Activated naive CD4-positive, alpha-beta T cell treated with anti-CD3 and anti-CD28 coated beads, Interleukin-2, amount 50 U/mL, for 72 hours (primary cell): Measurements from ENCODE around the gene RCAN2. TPM values are rescaled to one million over a fixed set of nuclear protein-coding genes. Genes with fewer than 3 reads are reported as not detected.

ENCODE experiments used
- ATAC-seq, 2 donors: fragments of 150-1000 bp; cut with Tn5 transposase; 2 replicates each; pipeline ENCODE4 v1.10.0; 2021; ENCODE audit warnings: mild to moderate bottlenecking in 2 of 2, moderate library complexity in 2 of 2
- DNase-seq, 2 donors: peaks; one replicate each; pipeline ENCODE4 v3.0.0; 2021 to 2022; ENCODE audit warnings: low spot score in 2 of 2
- H3K27ac Mint-ChIP-seq, 2 donors: one replicate each; pipeline ENCODE4 v1.8.0; 2022; ENCODE audit warnings: mild to moderate bottlenecking in 2 of 2, mixed read lengths in 2 of 2
- H3K36me3 Mint-ChIP-seq, 2 donors: one replicate each; pipeline ENCODE4 v1.8.0; 2022; ENCODE audit warnings: mixed read lengths in 2 of 2
- H3K9me3 Mint-ChIP-seq, 2 donors: one replicate each; pipeline ENCODE4 v1.8.0; 2022; ENCODE audit warnings: mixed read lengths in 2 of 2
- total RNA-seq, 2 donors: library from RNA; stranded (reverse); gene quantifications; one replicate each; pipeline ENCODE4 v1.2.3, GENCODE V29; 2022

The RCAN2 gene
- total RNA-seq, 2 donors from 2014 or later, result 0.74 TPM; not detected in 1

DNA sequence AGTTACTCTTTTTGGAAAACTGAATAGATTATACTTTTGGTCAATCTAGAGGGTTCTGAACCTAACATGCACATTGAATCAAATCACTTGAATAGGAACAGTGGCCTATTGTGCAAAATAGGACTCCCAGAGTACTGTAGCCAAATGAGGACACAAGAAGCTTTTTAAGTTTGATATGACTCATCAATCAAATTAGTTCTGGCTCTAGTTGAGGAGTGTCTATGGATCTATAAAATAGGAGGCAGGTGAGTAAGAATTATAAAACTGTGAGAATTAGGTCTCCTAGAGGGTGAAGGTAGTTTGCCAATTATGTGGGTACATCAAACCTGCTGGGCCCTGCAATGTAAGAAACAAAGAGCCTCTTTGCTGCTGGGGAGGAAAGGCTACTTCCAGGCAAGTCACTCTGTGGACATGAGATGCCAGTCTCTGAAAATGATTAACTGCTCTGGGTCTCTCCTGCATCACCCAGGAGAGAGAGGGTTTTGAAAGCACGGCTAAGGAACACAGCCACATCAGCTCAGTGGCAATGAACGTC lies 112.3 kb downstream of the RCAN2 start:
- Mint-ChIP-seq H3K9me3 (no peaks in the 10 kb centered on the region), H3K27ac (no peak overlapping the region), H3K36me3 (no peaks in the 10 kb centered on the region)
- DNase-seq, result no peak
- no peak for ATAC-seq

DNA sequence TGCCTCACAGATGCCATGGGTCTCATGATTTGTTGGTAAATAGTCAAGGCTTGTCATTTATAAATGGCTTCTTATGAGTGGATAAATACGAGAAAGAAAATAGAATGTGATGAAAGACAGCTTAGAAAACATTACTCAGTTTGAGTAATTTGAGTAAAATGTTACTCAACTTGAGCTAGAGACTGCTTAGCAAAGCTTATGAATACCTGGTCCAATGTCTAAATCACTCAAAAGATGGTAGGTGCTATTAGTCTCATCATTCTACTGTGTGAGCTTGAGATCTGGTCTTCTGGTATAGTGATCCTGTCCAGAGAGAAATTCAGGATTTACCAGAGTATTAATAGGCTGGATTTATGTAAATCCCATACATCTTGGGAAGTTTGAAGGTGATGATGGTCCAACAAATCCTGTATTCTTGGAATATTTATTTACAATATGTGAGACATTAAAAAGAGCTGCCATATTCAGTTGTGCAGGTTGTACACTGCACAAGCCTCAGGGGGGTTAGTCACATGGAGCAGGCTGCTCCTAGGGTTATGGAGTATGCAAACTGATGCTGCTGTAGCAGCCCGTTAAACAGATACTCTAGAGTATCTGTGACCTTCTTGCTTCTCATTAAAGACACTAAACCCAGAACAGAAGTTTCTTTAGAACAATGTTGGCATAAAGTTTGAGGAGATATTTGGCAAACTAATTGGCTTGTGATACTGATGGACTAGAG lies 112.9 kb downstream of the RCAN2 start:
- Mint-ChIP-seq H3K9me3 (no peaks in the 10 kb centered on the region), H3K36me3 (no peaks in the 10 kb centered on the region), H3K27ac (no peak overlapping the region)
- ATAC-seq (no peak), DNase-seq (no peak)

DNA sequence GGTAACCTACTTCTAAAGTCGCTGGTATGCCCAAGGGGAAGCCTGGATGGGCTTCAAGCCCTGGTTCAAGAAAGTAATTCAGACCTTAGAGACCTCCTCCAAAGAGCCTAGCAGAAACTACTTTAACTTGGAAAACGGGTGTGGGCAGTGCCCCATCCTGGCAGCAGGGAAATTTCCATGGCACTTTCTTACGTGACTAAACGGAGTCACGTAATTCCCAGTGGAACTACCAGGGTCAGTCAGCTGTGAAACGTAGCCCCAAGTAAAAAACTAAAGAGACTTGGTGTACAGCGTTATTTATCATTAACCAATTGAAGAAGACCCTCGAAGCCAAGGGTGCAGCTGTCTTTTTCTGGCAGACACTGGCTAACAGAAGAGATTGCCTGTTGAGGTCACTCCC lies 114.0 kb downstream of the RCAN2 start:
- ATAC-seq (no peak), DNase-seq (no peak)
- Mint-ChIP-seq H3K9me3 (no peaks in the 10 kb centered on the region), H3K27ac (no peak overlapping the region), H3K36me3 (no peaks in the 10 kb centered on the region)

DNA sequence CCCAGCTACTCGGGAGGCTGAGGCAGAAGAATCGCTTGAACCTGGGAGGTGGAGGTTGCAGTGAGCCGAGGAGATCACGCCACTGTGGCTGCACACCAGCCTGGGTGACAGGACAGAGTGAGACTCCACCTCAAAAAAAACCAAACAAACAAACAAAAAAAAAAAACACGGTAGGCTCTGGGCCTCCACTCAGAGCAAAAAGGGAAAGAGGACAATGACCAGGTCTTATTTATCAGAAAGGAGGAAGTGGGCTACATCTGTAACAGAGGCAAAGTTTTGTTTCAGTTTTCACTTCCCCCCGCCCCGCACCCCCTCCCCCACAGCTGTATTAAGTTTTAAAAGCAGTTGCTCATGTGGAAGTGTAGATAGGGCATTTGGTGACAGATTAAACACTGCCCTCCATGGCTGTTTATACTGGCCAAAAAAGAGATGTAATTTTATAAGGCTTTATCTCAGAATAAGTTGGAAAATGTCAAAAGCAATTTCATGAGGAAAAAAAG lies 114.6 kb downstream of the RCAN2 start:
- Mint-ChIP-seq H3K27ac (no peak overlapping the region), H3K36me3 (no peaks in the 10 kb centered on the region), H3K9me3 (no peaks in the 10 kb centered on the region)
- ATAC-seq, result no peak
- no peak for DNase-seq

DNA sequence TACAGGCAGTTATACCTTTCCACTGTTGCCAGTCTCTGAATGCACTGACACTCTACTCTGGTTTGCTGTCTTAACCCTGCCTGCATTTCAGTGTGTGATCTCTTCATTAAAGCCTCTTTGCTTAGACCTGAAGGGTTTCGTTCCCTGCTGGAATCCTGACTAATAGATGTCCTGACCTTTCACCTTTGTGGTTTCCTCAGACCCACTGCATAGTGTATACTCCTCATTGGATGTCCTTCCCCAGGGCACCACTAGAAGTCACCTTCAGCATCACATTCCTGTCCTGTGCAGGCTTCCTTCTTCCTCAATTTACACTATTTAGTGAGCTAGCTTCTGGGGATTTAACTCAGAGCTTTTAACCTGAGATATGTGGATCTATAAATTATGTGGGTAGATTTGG lies 120.6 kb downstream of the RCAN2 start:
- ATAC-seq, result no peak
- Mint-ChIP-seq H3K27ac (no peak overlapping the region), H3K9me3 (no peaks in the 10 kb centered on the region), H3K36me3 (no peaks in the 10 kb centered on the region)
- DNase-seq, result no peak

DNA sequence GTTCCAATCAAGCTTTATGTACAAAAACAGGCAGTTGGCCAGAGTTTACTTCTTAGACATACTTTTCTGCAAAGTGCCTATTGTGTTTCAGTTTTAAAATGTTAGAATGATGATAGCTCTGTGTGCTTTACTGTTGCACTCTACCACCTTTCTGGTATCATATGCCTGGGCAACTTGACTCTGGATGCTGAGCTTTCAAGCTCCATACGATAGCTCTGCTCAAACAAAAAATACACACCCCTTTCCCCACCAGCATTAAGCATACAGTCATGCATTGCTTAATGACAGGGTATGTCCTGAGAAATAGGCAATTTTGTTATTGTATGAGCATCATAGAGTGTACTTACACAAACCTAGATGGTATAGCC lies 123.1 kb downstream of the RCAN2 start:
- H3K27ac Mint-ChIP-seq, result no peak overlapping the region

DNA sequence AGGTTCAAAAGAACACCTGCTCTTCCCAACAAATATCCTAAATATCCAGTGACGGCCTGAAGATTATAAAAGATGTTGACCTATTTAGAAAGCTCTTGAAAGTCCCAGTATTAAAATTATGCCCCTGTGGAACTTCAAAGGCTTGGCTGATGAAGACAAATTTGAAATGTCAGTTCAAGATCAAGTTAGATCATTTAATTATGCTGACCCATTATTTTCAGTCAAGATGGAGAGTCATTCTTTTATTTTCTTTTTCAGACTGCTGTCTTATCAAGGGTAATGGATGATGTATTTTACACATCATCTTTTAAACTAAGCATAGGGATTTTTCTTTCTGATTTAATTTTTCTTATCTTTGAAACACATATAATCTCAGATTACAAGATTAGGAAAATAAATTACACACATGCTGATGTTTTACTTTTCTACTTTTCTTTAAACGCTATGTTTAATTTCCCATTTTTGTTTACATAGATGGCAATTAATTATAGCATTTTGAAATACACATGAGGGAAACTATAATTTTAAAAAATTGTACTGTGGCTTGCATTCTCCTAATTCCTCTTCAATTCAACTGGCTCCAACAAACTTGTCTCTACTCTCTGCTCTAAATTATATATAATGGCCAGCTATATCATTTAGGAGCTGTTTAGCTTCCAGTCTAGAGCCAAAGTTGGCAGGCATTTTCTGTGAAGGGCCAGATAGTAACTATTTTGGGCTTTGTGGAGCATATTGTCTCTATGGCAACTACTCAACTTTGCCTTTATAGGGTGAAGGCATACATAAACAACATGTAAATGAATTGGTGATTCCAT lies 123.7 kb downstream of the RCAN2 start:
- no peaks in the 10 kb centered on the region for H3K9me3 Mint-ChIP-seq
- no peak overlapping the region for H3K27ac Mint-ChIP-seq
- H3K36me3 Mint-ChIP-seq, result no peaks in the 10 kb centered on the region
- ATAC-seq (no peak), DNase-seq (no peak)

More for the DNA sequence above, 123.1 kb downstream of the RCAN2 start:
- no peaks in the 10 kb centered on the region for H3K36me3 Mint-ChIP-seq
- H3K9me3 Mint-ChIP-seq, result no peaks in the 10 kb centered on the region
- DNase-seq (no peak), ATAC-seq (no peak)

DNA sequence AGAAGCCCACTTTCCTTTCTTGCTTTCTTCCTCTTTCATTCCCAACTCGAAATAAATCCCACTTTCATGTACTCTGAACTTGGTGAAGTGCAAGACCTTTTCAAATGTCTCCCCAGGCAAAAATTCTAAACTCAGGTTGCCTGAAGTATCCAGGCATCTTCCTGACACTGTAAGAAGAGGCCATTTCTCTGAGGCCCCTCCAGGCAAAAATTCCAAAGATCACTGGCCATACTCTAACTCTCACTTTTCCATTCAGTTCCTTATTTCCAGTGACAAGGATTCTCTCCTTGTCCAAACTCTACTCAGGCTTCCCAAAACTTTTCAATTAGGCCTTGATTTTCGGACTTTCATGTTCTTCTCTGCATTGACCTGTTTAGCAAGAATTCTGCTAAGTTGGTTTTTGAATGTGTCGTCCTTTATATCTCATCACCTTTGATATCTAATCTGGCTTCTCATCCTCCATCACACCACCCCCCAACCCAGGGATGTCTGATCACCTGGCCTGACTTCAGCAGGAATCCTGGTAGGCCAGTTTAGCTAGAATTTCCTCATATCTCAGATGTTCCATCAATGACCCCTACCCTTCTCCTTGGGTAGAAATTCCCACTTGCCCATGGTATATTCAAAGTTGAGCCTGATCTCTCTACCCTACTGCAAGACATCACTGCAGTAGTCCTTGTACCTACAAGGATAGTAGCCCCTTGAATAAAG lies 124.9 kb downstream of the RCAN2 start:
- no peak overlapping the region for H3K27ac Mint-ChIP-seq
- ATAC-seq (no peak), DNase-seq (no peak)
- no peaks in the 10 kb centered on the region for H3K36me3 Mint-ChIP-seq
- H3K9me3 Mint-ChIP-seq, result no peaks in the 10 kb centered on the region

DNA sequence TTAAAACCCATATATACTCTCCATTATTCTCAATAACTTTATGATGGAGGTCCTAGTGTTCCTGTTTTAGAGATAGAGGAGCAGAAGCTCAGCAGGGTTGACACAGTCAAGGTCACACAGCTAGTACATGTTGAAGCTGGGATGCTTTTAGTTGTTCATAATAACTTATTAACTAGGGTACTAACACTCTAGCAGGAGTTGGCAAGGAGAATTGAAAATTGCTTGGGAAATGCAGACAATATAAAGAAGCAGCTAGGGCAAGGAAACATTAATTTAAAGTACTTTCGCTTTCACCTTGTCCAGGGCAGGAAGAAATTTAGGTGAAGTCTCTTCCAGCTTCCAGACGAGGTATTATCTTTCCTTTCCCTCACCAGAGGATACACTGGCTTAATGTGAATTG lies 133.7 kb downstream of the RCAN2 start:
- ATAC-seq (no peak), DNase-seq (no peak)
- no peak overlapping the region for H3K27ac Mint-ChIP-seq
- no peaks in the 10 kb centered on the region for H3K36me3 Mint-ChIP-seq
- H3K9me3 Mint-ChIP-seq, result no peaks in the 10 kb centered on the region

DNA sequence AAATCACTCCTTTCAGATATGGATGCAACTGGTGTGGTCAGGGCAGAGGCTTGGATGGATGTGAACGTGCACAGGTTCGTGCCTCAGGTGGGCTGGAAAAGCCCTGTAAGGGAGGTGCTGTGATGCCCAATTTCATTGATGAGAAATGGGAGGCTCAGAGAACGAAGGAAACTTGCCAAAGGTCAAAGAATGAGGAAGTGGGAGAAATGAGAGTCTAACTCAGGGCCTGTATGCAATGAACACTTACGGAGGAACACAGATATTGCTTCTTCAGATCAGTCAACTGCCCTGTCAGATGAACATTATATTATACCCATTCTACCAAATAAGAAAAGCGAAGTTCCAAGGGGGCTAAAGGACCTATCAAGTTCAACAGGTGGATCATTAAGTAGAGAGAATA lies 134.7 kb downstream of the RCAN2 start:
- ATAC-seq, result no peak
- peak overlapping the region in 1 of 2 donors; percentile 14 for H3K27ac Mint-ChIP-seq
- H3K36me3 Mint-ChIP-seq, result no peaks in the 10 kb centered on the region
- no peaks in the 10 kb centered on the region for H3K9me3 Mint-ChIP-seq
- no peak for DNase-seq

DNA sequence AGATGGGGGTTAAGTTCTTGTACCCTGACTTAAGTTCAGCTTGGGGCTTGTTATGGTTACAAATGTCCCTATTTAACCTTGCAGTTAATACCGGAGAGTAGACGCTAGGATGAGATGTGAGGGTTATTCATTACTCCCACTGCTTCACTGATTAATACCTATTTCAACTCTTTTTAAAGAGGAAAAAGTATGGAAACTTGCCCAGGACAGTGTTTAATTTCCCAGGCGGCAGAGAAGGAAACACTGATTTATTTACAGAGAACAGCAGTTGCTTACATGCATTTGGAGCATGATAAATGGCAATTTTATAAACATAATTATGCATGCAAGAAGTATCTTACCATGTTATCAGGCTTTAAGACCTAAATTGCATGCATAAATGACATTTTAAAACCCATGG lies 137.7 kb downstream of the RCAN2 start:
- H3K36me3 Mint-ChIP-seq, result no peaks in the 10 kb centered on the region
- no peak for DNase-seq

DNA sequence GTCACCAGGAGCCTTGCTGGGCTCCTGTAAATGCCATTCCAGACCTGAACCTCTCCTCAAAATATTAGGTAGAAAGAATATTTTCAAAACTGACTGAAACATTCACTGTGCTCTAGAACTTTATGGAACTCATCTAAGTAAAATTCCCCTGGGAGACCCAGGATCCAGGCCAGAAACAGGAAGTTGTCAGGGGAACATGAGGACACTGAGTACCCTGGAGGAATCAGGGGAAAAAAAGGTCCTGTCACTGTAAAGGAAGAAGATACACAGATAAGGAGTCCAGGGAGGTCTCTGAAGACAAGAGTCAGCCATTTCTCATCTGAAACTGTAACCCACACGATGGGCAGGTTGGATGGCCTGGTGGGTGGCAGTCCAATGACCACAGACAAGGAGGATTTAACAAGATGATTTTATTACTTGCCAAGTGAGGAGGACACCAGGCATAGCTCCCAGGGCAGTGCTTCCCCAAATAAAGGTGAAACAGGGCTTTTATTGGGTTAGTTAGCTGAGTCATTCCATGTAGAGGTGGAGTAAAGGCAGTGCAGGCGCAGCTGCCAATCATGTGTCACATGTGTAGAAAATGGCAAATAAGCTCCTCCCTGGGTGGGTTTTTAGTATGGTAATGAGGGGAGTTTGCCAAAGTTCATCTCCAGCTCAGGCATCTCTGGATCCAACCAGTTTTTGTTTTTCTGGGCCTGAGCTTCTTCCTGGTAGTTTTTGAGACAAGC lies 138.5 kb downstream of the RCAN2 start:
- Mint-ChIP-seq H3K27ac (no peak overlapping the region), H3K36me3 (no peaks in the 10 kb centered on the region), H3K9me3 (no peaks in the 10 kb centered on the region)
- DNase-seq (no peak), ATAC-seq (no peak)

More for the DNA sequence above, 137.7 kb downstream of the RCAN2 start:
- no peak for ATAC-seq
- Mint-ChIP-seq H3K9me3 (no peaks in the 10 kb centered on the region), H3K27ac (no peak overlapping the region)

DNA sequence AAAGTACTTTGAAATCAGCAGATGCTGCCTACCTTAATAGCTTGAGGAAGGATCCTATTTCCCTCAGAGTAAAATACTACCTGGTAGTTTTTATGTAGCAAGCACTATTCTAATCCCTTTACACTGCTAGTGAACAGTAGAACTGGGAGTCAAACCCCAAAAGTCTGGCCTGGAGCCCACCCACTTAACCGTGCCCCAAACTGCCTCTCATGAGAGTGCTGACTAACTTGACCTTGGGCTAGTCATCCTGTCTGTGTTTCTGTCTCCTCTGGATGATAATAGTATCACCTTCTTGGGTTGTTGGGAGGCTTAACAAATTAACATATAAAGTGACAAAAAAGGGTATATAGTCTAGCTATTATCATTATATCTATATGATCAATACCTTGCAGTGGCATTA lies 140.5 kb downstream of the RCAN2 start:
- Mint-ChIP-seq H3K36me3 (no peaks in the 10 kb centered on the region), H3K9me3 (no peaks in the 10 kb centered on the region), H3K27ac (no peak overlapping the region)
- no peak for DNase-seq
- ATAC-seq, result no peak

DNA sequence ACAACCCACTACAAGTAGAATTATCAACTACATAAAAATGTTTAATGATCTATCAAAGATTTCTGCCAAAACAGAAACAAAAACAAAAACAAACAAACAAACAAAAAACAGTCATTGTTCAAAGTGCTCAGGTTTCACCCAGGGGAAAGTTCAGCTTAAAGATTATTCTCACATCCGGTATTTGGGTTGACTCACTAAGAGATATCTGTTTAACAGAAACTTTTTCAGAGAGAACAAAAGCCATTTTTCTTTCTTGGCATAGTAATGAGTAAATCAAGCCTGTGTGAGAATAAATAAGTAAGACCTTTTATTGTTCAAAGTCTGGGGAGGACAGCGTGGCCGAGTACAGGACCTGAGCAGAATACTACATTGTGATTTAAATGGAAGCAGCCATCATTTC lies 143.6 kb downstream of the RCAN2 start:
- ATAC-seq (no peak), DNase-seq (no peak)
- H3K27ac Mint-ChIP-seq, result no peak overlapping the region
- no peaks in the 10 kb centered on the region for H3K36me3 Mint-ChIP-seq
- no peaks in the 10 kb centered on the region for H3K9me3 Mint-ChIP-seq

DNA sequence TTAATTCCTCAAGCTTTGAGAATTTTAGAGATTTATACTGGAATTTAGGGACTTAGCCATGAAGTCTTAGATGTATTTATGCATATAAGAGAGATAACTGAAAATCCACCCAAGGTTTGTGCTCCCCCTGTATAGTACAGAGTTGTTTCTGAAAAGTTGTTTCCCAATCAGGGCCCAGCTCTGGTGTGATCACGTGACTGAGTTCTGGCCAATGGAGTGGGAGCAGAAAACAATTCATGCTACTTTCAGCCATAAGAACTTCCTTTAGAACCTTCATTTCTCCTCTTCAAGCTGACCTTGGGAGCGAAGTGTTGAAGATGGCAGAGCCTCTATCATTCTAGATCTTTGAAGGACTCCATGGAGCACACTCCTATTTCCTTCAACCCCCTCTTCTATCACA lies 151.0 kb downstream of the RCAN2 start:
- ATAC-seq (no peak), DNase-seq (no peak)
- peaks cover 0 to 5% of the 10 kb centered on the region in 2 donors for H3K9me3 Mint-ChIP-seq
- H3K36me3 Mint-ChIP-seq, result no peaks in the 10 kb centered on the region
- H3K27ac Mint-ChIP-seq, result no peak overlapping the region

DNA sequence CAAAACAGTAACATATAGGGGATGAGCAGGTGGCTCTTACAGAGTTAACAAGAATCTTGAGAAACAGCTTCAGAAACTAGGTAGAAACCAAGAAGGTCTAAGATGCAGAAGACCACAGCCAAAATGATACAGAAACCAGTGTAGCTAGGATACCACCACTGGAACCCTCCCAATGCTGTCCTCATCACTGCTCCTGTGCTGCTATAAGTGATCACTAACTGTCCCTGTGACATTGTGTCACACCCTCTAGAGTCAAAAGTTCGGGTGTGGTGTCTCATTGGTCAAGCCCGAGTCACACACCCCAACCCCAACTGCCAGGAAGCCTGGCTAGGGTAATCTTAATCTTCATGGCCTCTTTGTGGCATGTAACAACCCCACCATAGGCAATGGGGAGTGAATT lies 153.1 kb downstream of the RCAN2 start:
- no peaks in the 10 kb centered on the region for H3K36me3 Mint-ChIP-seq
- H3K9me3 Mint-ChIP-seq, result peaks cover 0 to 5% of the 10 kb centered on the region in 2 donors
- no peak overlapping the region for H3K27ac Mint-ChIP-seq
- DNase-seq (no peak), ATAC-seq (no peak)
